GM12878 (cell line): ENCODE data around the gene GTF2F2. TPM values are rescaled to one million over a fixed set of nuclear protein-coding genes. Genes with fewer than 3 reads are reported as not detected.

Experiments
- ATAC-seq: fragments of 200-7000 bp; cut with Tn5 transposase; 3 replicates; pipeline ENCODE4 v1.9.1; 2020; ENCODE audit warnings: mild to moderate bottlenecking, moderate library complexity
- BruUV-seq: library from RNA; stranded (reverse); fragments of 400-500 nt; replicated peaks from 2 replicates; lab custom pipeline; 2021; lab: Mats Ljungman, UMichigan
- CTCF ChIA-PET: fragments of 300-600 bp; sonication (Branson Sonifier 250); formaldehyde crosslinking; extraction: SDS; loops from one replicate; lab custom pipeline; 2021; ENCODE audit warnings: inconsistent platforms; lab: Yijun Ruan, JAX
- POLR2A ChIA-PET: fragments of 350-600 bp; formaldehyde crosslinking; extraction: SDS; loops from one replicate; lab custom pipeline; 2021; ENCODE audit warnings: inconsistent platforms; lab: Charles Lee
- RAD21 ChIA-PET: fragments of 300-600 bp; sonication (Branson Sonifier 250); formaldehyde crosslinking; loops from one replicate; lab custom pipeline; 2023; ENCODE audit warnings: antibody characterized with exemption; ENCODE audit not compliant: unreplicated experiment; lab: Charles Lee
- SMC1A ChIA-PET: fragments of 300-600 bp; sonication (Branson Sonifier 250); formaldehyde crosslinking; loops from one replicate; lab custom pipeline; 2023; ENCODE audit not compliant: unreplicated experiment, uncharacterized antibody; lab: Charles Lee
- DNase-seq: peaks from one replicate; pipeline ENCODE4 v3.0.0-alpha.2; 2011; ENCODE audit warnings: low read depth, low spot score
- FAIRE-seq: peaks from 3 replicates; lab custom pipeline; 2011; peaks lifted over from hg19 to GRCh38; lab: Jason Lieb, UNC
- H2AFZ ChIP-seq: 2 replicates; pipeline ENCODE4 v1.6.0; 2011; ENCODE audit warnings: low read depth, low read length, control low read depth; ENCODE audit not compliant: control insufficient read depth
- H3K27ac ChIP-seq: 2 replicates; pipeline ENCODE4 v1.5.1; 2011; ENCODE audit warnings: control low read depth; ENCODE audit not compliant: control insufficient read depth, insufficient read depth
- H3K27me3 ChIP-seq, 2 experiments: replicated peaks in 1 of 2; 2 replicates each; pipeline versions ENCODE4 v1.6.0 to v1.6.1; 2011; ENCODE audit warnings: low read length in 1 of 2; ENCODE audit not compliant: control insufficient read depth in 2 of 2, insufficient read depth in 2 of 2
- H3K36me3 ChIP-seq, 2 experiments: 2 replicates each; pipeline ENCODE4 v1.5.1; 2011; ENCODE audit warnings: low read length in 1 of 2; ENCODE audit not compliant: control insufficient read depth in 2 of 2, insufficient read depth in 2 of 2
- H3K4me1 ChIP-seq: 2 replicates; pipeline ENCODE4 v1.6.1; 2011; ENCODE audit warnings: mild to moderate bottlenecking, low read length, moderate library complexity, mixed read lengths; ENCODE audit not compliant: control insufficient read depth, insufficient read depth
- H3K4me2 ChIP-seq: 2 replicates; pipeline ENCODE4 v1.6.0; 2011; ENCODE audit warnings: control low read depth; ENCODE audit not compliant: control insufficient read depth, insufficient read depth
- H3K4me3 ChIP-seq: fragments of 200-600 bp; sonication (generic); 2 replicates; pipeline ENCODE4 v1.5.1; 2016
- H3K79me2 ChIP-seq: 2 replicates; pipeline ENCODE4 v1.6.0; 2011; ENCODE audit warnings: low read length; ENCODE audit not compliant: control insufficient read depth, insufficient read depth
- H3K9ac ChIP-seq: 2 replicates; pipeline ENCODE4 v1.8.0; 2011; ENCODE audit warnings: low read length, control low read depth, mixed read lengths; ENCODE audit not compliant: control insufficient read depth, insufficient read depth
- H3K9me3 ChIP-seq: replicated peaks from 3 replicates; pipeline ENCODE4 v1.5.1; 2011; ENCODE audit warnings: mild to moderate bottlenecking, low read length; ENCODE audit not compliant: control insufficient read depth, insufficient read depth
- H4K20me1 ChIP-seq: 2 replicates; pipeline ENCODE4 v1.6.0; 2011; ENCODE audit not compliant: control insufficient read depth, insufficient read depth
- BRCA1 ChIP-seq: IDR thresholded peaks from 2 replicates; pipeline ENCODE4 v1.6.1; 2011; ENCODE audit warnings: low read depth, low read length, improper control_type of control experiment
- ESRRA ChIP-seq: IDR thresholded peaks from 2 replicates; pipeline ENCODE4 v1.6.1; 2012; ENCODE audit warnings: mild to moderate bottlenecking, low read length, improper control_type of control experiment
- JUNB ChIP-seq: IDR thresholded peaks from 2 replicates; pipeline ENCODE4 v1.6.1; 2016; ENCODE audit warnings: antibody characterized with exemption, mild to moderate bottlenecking
- KAT2A ChIP-seq: conservative IDR thresholded peaks from 2 replicates; pipeline ENCODE4 v1.6.1; 2011; ENCODE audit warnings: low read depth, low read length; ENCODE audit not compliant: control insufficient read depth
- MEF2A ChIP-seq: IDR thresholded peaks from 2 replicates; pipeline ENCODE4 v1.6.1; 2011; ENCODE audit warnings: low read depth, mild to moderate bottlenecking, low read length, moderate library complexity; ENCODE audit not compliant: insufficient read depth
- MEF2B ChIP-seq: fragments of 450-650 bp; IDR thresholded peaks from 2 replicates; pipeline ENCODE4 v1.6.1; 2018; ENCODE audit warnings: mild to moderate bottlenecking, moderate library complexity; ENCODE audit not compliant: partially characterized antibody, poor library complexity, severe bottlenecking
- NFXL1 ChIP-seq: fragments of 450-650 bp; IDR thresholded peaks from 2 replicates; pipeline ENCODE4 v1.6.1; 2017; ENCODE audit warnings: antibody characterized with exemption, mild to moderate bottlenecking, borderline replicate concordance
- WRNIP1 ChIP-seq: IDR thresholded peaks from 2 replicates; pipeline ENCODE4 v1.6.1; 2011; ENCODE audit warnings: low read depth, low read length, improper control_type of control experiment, borderline replicate concordance
- ZNF217 ChIP-seq: fragments of 450-650 bp; IDR thresholded peaks from 2 replicates; pipeline ENCODE4 v1.6.1; 2017; ENCODE audit warnings: antibody characterized with exemption, mild to moderate bottlenecking
- ZNF622 ChIP-seq: fragments of 450-650 bp; IDR thresholded peaks from 2 replicates; pipeline ENCODE4 v1.6.1; 2017; ENCODE audit warnings: mild to moderate bottlenecking, inconsistent platforms
- WGBS: methylation state at CpG from one replicate; pipeline ENCODE4 v1.1.6; 2016; ENCODE audit warnings: low lambda C conversion rate; ENCODE audit not compliant: insufficient replicate concordance, insufficient coverage; ENCODE audit errors: missing lambda C conversion rate; 5-methylcytosine and 5-hydroxymethylcytosine counted together
- in situ Hi-C: fragments of 300-500 bp; cut with MboI; formaldehyde crosslinking; loops from 9 replicates; pipeline ENCODE4 v1.14.3; 2018; ENCODE audit warnings: mixed read lengths
- intact Hi-C: fragments of 100-400 bp; cut with micrococcal nuclease; formaldehyde crosslinking; loops from one replicate; pipeline ENCODE4 v1.14.2; 2022; ENCODE audit not compliant: unreplicated experiment
- polyA plus RNA-seq, 11 experiments: library from polyadenylated mRNA; depleted of rRNA in 4 of 11; unstranded in 6 of 11; stranded (reverse) in 5 of 11; fragments of >200 nt; fragmentation: Nextera tagmentation in 4 of 11; fragmentation: Illumina TruSeq in 1 of 11; extraction: Ambion mirVana in 4 of 11; extraction: Trizol in 1 of 11; gene quantifications; 1 replicate in 1 of 11; 2 replicates in 10 of 11; pipeline versions ENCODE4 v1.2.1 to v1.2.3, GENCODE V29; 2011 to 2016; ENCODE audit warnings: inconsistent platforms in 2 of 11, missing spikeins in 2 of 11, low read depth in 1 of 11
- total RNA-seq, 4 experiments: library from RNA; depleted of rRNA in 3 of 4; stranded (reverse); fragments of >200 nt in 3 of 4; fragmentation: Illumina TruSeq in 1 of 4; extraction: Trizol in 1 of 4; gene quantifications; 2 replicates each; pipeline versions ENCODE4 v1.2.1 to v1.2.3, GENCODE V29; 2013 to 2021
- TF ChIP-seq, protein P1 (sequence below): fragments of 450-650 bp; IDR thresholded peaks from 2 replicates; pipeline ENCODE4 v1.6.1; 2018; ENCODE audit warnings: borderline replicate concordance, mild to moderate bottlenecking; ENCODE audit not compliant: partially characterized antibody

GTF2F2 gene
- total and polyA plus RNA-seq, 10 of the 15 experiments (the other 5 are each of a cell fraction or from before 2014, with no cell fraction given), result 14.5 to 30.8 (median 22.6) TPM

DNA sequence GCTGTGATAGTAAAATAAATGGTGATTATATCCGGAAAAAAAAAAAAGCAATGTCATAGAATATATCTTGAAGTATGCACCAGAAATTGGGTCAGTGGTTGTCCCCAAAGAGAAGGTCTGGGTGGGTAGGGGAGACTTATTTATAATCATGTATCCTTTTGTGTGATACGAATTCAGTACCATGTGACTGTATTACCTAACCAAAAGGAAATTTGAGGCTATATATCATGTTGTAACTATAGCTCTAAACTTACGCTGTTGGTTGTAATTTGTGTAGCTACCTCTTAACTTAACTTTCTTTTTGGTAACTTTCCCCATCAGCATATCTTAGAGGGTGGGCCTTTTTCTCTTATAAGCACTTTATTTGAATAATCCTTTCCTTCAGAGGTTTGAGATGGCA, 105.7 kb downstream of the GTF2F2 start:
- in situ Hi-C loops (no loop called here), intact Hi-C loops (no loop called here)
- POLR2A ChIA-PET, result interaction anchor here (0.6 kb wide), 1 partner anchor 10 kb away, joined by 4 read pairs; no protein-coding TSS in a partner anchor
- BruUV-seq, result no TSS peak
- no peaks in the 10 kb centered on the region; a peak in 1 of 4 replicates for H3K36me3 ChIP-seq
- H4K20me1 ChIP-seq, result no peaks in the 10 kb centered on the region
- SMC1A ChIA-PET, result no interaction called here
- H3K79me2 ChIP-seq, result no peaks in the 10 kb centered on the region
- FAIRE-seq (no peak), DNase-seq (no peak), ATAC-seq (no peak)
- no peak overlapping the region for H3K4me2 ChIP-seq
- no peaks in the 10 kb centered on the region for H3K9me3 ChIP-seq
- H3K27me3 ChIP-seq, result no peaks in the 10 kb centered on the region
- 82% methylated on average over 3 of the region's 3 CpGs for WGBS
- no peak overlapping the region for H3K27ac ChIP-seq
- TF ChIP-seq JUNB (no peak), ZNF217 (no peak), KAT2A (no peak), NFXL1 (no peak), BRCA1 (no peak), MEF2B (no peak), ESRRA (no peak), MEF2A (no peak), ZNF622 (no peak), WRNIP1 (no peak)
- TF ChIP-seq, protein P1, sequence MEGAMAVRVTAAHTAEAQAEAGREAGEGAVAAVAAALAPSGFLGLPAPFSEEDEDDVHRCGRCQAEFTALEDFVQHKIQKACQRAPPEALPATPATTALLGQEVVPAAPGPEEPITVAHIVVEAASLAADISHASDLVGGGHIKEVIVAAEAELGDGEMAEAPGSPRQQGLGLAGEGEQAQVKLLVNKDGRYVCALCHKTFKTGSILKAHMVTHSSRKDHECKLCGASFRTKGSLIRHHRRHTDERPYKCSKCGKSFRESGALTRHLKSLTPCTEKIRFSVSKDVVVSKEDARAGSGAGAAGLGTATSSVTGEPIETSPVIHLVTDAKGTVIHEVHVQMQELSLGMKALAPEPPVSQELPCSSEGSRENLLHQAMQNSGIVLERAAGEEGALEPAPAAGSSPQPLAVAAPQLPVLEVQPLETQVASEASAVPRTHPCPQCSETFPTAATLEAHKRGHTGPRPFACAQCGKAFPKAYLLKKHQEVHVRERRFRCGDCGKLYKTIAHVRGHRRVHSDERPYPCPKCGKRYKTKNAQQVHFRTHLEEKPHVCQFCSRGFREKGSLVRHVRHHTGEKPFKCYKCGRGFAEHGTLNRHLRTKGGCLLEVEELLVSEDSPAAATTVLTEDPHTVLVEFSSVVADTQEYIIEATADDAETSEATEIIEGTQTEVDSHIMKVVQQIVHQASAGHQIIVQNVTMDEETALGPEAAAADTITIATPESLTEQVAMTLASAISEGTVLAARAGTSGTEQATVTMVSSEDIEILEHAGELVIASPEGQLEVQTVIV, result no peak
- H2AFZ ChIP-seq, result no peak overlapping the region
- no peaks in the 10 kb centered on the region for H3K4me1 ChIP-seq
- no peak overlapping the region for H3K9ac ChIP-seq
- H3K4me3 ChIP-seq, result no peak overlapping the region
- RAD21 ChIA-PET, result interaction anchor here (0.5 kb wide), 1 partner anchor 95 kb away, joined by 3 read pairs; no protein-coding TSS in a partner anchor
- CTCF ChIA-PET, result interaction anchor here (0.6 to 1.2 kb wide), 3 partner anchors 27 to 56 kb away, joined by 3 read pairs; no protein-coding TSS in a partner anchor
